Measurements from ENCODE around the gene TMEM225B.
A peak's percentile ranks its signal among the peaks of the same experiment; 100 is the strongest.

TMEM225B gene

DNA sequence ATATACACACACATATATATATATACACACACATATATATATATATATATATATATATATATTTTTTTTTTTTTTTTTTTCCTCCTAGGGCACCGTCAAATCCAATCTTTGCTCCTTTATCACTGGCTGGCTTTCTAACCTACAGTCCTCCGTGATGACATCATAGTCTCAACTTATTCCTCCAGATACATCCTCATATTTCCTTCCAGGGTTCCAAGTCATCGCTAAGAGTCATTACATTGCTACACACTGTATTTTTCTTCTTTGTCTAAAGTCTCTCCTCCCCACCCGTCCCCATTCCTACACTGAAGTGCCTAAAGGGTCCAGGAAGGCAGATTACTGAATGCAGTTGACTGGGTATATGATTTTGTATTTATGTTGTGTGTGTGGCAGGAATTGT, 45.0 kb upstream of the TMEM225B start:
- Histone ChIP-seq H3K79me2 (ENCODE audit: low read length) (peaks cover 39% of the 10 kb centered on the region), H3K27me3 (ENCODE audit: low read depth, low read length) (no peaks in the 10 kb centered on the region), H3K4me1 (ENCODE audit: low read length) (peaks cover 17% of the 10 kb centered on the region), H3K27ac (ENCODE audit: low read length) (no peak overlapping the region), H3K4me3 (ENCODE audit: low read length) (no peak overlapping the region), H3K36me3 (replicated peaks; ENCODE audit: low read depth, low read length) (peaks cover 26% of the 10 kb centered on the region), H3K4me2 (ENCODE audit: low read length) (no peak overlapping the region), H3K9ac (ENCODE audit: low read length) (no peak overlapping the region), H2AFZ (ENCODE audit: low read depth, low read length) (no peak overlapping the region), H4K20me1 (ENCODE audit: insufficient read depth, low read length) (no peaks in the 10 kb centered on the region), H3K9me3 (ENCODE audit: insufficient read depth, low read length) (no peaks in the 10 kb centered on the region)
- TF ChIP-seq EZH2phosphoT487 (IDR thresholded peaks at IDR 0.05; ENCODE audit: low read depth) (no peak), CTCF (IDR thresholded peaks at IDR 0.05; ENCODE audit: low read depth, low read length) (no peak)

DNA sequence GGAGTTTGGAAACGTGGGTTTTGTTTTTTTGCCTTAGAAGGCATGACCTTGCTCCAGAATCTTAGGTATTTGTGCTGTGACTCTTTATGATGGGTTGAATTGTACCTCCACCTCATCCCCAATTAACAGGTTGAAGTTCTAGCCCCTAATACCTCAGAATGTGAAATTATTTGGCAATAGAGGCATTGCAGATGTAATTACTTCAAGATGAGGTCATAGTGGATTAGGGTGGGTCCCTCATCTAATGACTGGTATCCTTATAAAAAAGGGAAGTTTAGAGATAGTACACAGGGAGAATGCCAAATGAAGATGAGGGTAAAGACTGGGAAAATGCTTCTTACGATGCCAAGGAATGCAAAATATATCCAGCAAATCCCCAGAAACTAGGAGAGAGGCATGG, 43.1 kb upstream of the TMEM225B start:
- no peak overlapping the region for H2AFZ ChIP-seq (ENCODE audit: low read depth, low read length)
- H3K27me3 ChIP-seq (ENCODE audit: low read depth, low read length) = no peaks in the 10 kb centered on the region
- peaks cover 22% of the 10 kb centered on the region for H3K4me1 ChIP-seq (ENCODE audit: low read length)
- no peaks in the 10 kb centered on the region for H3K9me3 ChIP-seq (ENCODE audit: insufficient read depth, low read length)
- no peak overlapping the region for H3K4me3 ChIP-seq (ENCODE audit: low read length)
- no peak overlapping the region for H3K27ac ChIP-seq (ENCODE audit: low read length)
- no peak overlapping the region for H3K4me2 ChIP-seq (ENCODE audit: low read length)
- TF ChIP-seq EZH2phosphoT487 (IDR thresholded peaks at IDR 0.05; ENCODE audit: low read depth) = no peak
- TF ChIP-seq CTCF (IDR thresholded peaks at IDR 0.05; ENCODE audit: low read depth, low read length) = no peak
- no peak overlapping the region for H3K9ac ChIP-seq (ENCODE audit: low read length)
- peaks cover 26% of the 10 kb centered on the region for H3K36me3 ChIP-seq (replicated peaks; ENCODE audit: low read depth, low read length)
- H3K79me2 ChIP-seq (ENCODE audit: low read length) = peaks cover 58% of the 10 kb centered on the region
- no peaks in the 10 kb centered on the region for H4K20me1 ChIP-seq (ENCODE audit: insufficient read depth, low read length)

DNA sequence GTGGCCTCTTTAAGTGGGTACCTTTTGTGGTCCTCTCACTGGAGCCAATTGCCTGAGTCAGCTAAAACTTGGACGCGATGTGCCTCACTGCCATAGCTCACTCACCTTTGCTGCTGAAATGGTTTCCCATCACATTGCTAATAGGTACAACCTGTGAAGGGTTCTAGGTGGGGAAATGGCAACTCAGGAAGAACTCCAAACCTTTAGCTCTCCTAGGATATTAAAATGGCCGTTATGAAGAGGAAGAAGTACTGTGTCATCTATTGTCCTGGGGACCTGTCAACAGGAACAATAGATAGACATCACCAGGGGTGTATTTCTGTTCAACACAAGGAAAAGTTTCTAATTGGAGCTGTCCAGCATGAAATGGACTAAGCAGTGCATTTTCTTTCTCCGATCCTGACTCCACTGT, 40.9 kb upstream of the TMEM225B start:
- H3K4me1 ChIP-seq (ENCODE audit: low read length) = peaks cover 23% of the 10 kb centered on the region
- H2AFZ ChIP-seq (ENCODE audit: low read depth, low read length) = no peak overlapping the region
- H4K20me1 ChIP-seq (ENCODE audit: insufficient read depth, low read length) = no peaks in the 10 kb centered on the region
- peak overlapping the region; percentile 96 for H3K4me3 ChIP-seq (ENCODE audit: low read length)
- no peaks in the 10 kb centered on the region for H3K27me3 ChIP-seq (ENCODE audit: low read depth, low read length)
- H3K9me3 ChIP-seq (ENCODE audit: insufficient read depth, low read length) = no peaks in the 10 kb centered on the region
- TF ChIP-seq EZH2phosphoT487 (IDR thresholded peaks at IDR 0.05; ENCODE audit: low read depth) (no peak), CTCF (IDR thresholded peaks at IDR 0.05; ENCODE audit: low read depth, low read length) (no peak)
- H3K4me2 ChIP-seq (ENCODE audit: low read length) = peak overlapping the region; percentile 75
- H3K79me2 ChIP-seq (ENCODE audit: low read length) = peaks cover 62% of the 10 kb centered on the region
- H3K9ac ChIP-seq (ENCODE audit: low read length) = peak overlapping the region; percentile 98
- H3K36me3 ChIP-seq (replicated peaks; ENCODE audit: low read depth, low read length) = peaks cover 45% of the 10 kb centered on the region
- peak overlapping the region; percentile 78; the same call in 1 of the 2 replicates for H3K27ac ChIP-seq (ENCODE audit: low read length)

DNA sequence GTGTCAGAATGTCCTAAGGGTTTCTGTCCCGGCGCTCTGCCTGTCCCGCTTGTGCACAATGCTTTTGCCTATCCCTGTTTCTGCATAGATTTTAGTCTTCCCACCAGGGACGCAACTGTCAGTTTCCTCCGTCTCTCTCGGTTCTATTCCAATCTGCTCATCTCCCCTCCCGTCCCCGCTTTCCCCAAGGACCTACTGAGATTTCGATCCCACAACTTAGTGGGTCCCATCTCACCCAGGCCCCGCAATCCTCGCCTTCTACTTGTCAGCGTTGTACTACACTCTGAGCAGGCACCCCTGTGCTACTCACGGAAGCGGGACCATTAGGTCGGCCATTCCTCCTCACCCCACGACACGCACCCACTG, 40.1 kb upstream of the TMEM225B start:
- H3K4me1 ChIP-seq (ENCODE audit: low read length) = peaks cover 18% of the 10 kb centered on the region
- H2AFZ ChIP-seq (ENCODE audit: low read depth, low read length) = peak overlapping the region; percentile 95
- peak overlapping the region; percentile 98 for H3K9ac ChIP-seq (ENCODE audit: low read length)
- no peaks in the 10 kb centered on the region for H4K20me1 ChIP-seq (ENCODE audit: insufficient read depth, low read length)
- H3K79me2 ChIP-seq (ENCODE audit: low read length) = peaks cover 63% of the 10 kb centered on the region
- peak overlapping the region; percentile 78 for H3K27ac ChIP-seq (ENCODE audit: low read length)
- TF ChIP-seq CTCF (IDR thresholded peaks at IDR 0.05; ENCODE audit: low read depth, low read length) (no peak), EZH2phosphoT487 (IDR thresholded peaks at IDR 0.05; ENCODE audit: low read depth) (no peak)
- H3K4me2 ChIP-seq (ENCODE audit: low read length) = peak overlapping the region; percentile 75
- peaks cover 52% of the 10 kb centered on the region for H3K36me3 ChIP-seq (replicated peaks; ENCODE audit: low read depth, low read length)
- no peaks in the 10 kb centered on the region for H3K9me3 ChIP-seq (ENCODE audit: insufficient read depth, low read length)
- H3K4me3 ChIP-seq (ENCODE audit: low read length) = peak overlapping the region; percentile 96
- H3K27me3 ChIP-seq (ENCODE audit: low read depth, low read length) = no peaks in the 10 kb centered on the region

Data from OCI-LY3 (cell line).